Esophagus squamous epithelium (tissue), 5 donors: Measurements from ENCODE around the gene SMAD4. TPM values are rescaled to one million over a fixed set of nuclear protein-coding genes. Genes with fewer than 3 reads are reported as not detected.
"Not testable (repeated sequence)": the region's sequence is repeated elsewhere in the genome, so short reads cannot be mapped to it uniquely, and the experiment has no call there.

Experiments used
- DNase-seq: peaks from one replicate; lab custom pipeline; 2025; lab: John Stamatoyannopoulos, UW
- H3K27ac ChIP-seq, 4 donors: fragments of 200-600 bp; sonication (generic); one replicate each; pipeline ENCODE4 v1.5.1; 2016 to 2019; ENCODE audit warnings: mild to moderate bottlenecking in 1 of 4
- H3K27me3 ChIP-seq, 4 donors: fragments of 200-600 bp; sonication (generic); 1 replicate in 3 of 4; 2 replicates in 1 of 4; pipeline versions ENCODE4 v1.5.1 to v1.6.0; 2017 to 2021; ENCODE audit warnings: antibody characterized with exemption in 1 of 4
- H3K36me3 ChIP-seq, 3 donors: fragments of 200-600 bp; sonication (generic); one replicate each; pipeline ENCODE4 v1.5.1; 2016 to 2019
- H3K4me1 ChIP-seq, 3 donors: fragments of 200-600 bp; sonication (generic); one replicate each; pipeline ENCODE4 v1.5.1; 2017 to 2019
- H3K4me3 ChIP-seq, 4 donors: fragments of 200-600 bp; sonication (generic); 1 replicate in 3 of 4; 2 replicates in 1 of 4; pipeline ENCODE4 v1.5.1; 2016 to 2019; ENCODE audit warnings: mild to moderate bottlenecking in 2 of 4, moderate library complexity in 1 of 4
- H3K9me3 ChIP-seq, 3 donors: fragments of 200-600 bp; sonication (generic); one replicate each; pipeline ENCODE4 v1.5.1; 2016 to 2019
- CTCF ChIP-seq, 6 experiments: fragments of 450-650 bp in 4 of 6; fragments of 200-600 bp in 2 of 6; sonication (generic) in 2 of 6; IDR thresholded peaks; one replicate each; pipeline ENCODE4 v1.5.1; 2016 to 2019; ENCODE audit warnings: antibody characterized with exemption in 6 of 6, mild to moderate bottlenecking in 4 of 6, moderate library complexity in 4 of 6
- POLR2A ChIP-seq, 4 donors: fragments of 450-650 bp; IDR thresholded peaks; one replicate each; pipeline ENCODE4 v1.6.1; 2017; ENCODE audit warnings: antibody characterized with exemption in 4 of 4, mild to moderate bottlenecking in 4 of 4, moderate library complexity in 3 of 4
- WGBS, 2 donors: methylation state at CpG; one replicate each; pipeline ENCODE4 v1.1.5; 2018; 5-methylcytosine and 5-hydroxymethylcytosine counted together
- intact Hi-C: fragments of 100-400 bp; cut with DNase I; formaldehyde crosslinking; loops from one replicate; pipeline ENCODE4 v1.15.0; 2022
- total RNA-seq, 4 donors: library from RNA; depleted of rRNA; stranded (reverse); fragments of >200 nt; gene quantifications; one replicate each; pipeline ENCODE4 v1.1.0, GENCODE V29; 2016
- donor health status: DM: yes; HTN: yes; CAD: no.

The SMAD4 gene
- total RNA-seq, 4 donors from 2014 or later = 32.9 to 84.5 (median 49.3) TPM

- intact Hi-C loops = no loop called here
- Histone ChIP-seq H3K36me3 (peaks cover 0 to 44% (median 0%) of the 10 kb centered on the region in 3 donors), H3K27me3 (no peaks in the 10 kb centered on the region), H3K27ac (no peak overlapping the region), H3K9me3 (no peaks in the 10 kb centered on the region), H3K4me1 (peaks cover 0 to 22% (median 12%) of the 10 kb centered on the region in 3 donors), H3K4me3 (no peak overlapping the region)
- TF ChIP-seq POLR2A (IDR thresholded peaks at IDR 0.05) (no peak), CTCF (IDR thresholded peaks at IDR 0.05) (no peak)
- 56 to 85% methylated on average over 2 of the region's 2 CpGs for WGBS, 2 donors
- no peak for DNase-seq
Observed at GRCh38 chr18:50986360-50987087, 43.5 kb upstream of the SMAD4 start.

- no peaks in the 10 kb centered on the region for H3K27me3 ChIP-seq
- no peak overlapping the region for H3K4me3 ChIP-seq
- no peak overlapping the region for H3K27ac ChIP-seq
- 44 to 58% methylated on average over 2 of the region's 2 CpGs for WGBS, 2 donors
- H3K4me1 ChIP-seq = peaks cover 0 to 17% (median 12%) of the 10 kb centered on the region in 3 donors
- no peaks in the 10 kb centered on the region for H3K9me3 ChIP-seq
- H3K36me3 ChIP-seq = peaks cover 0 to 44% (median 0%) of the 10 kb centered on the region in 3 donors
- TF ChIP-seq POLR2A (IDR thresholded peaks at IDR 0.05) = no peak
- no peak for TF ChIP-seq CTCF (IDR thresholded peaks at IDR 0.05)
- no peak for DNase-seq
- intact Hi-C loops = no loop called here
Observed at GRCh38 chr18:50987261-50987660, 42.8 kb upstream of the SMAD4 start.

GRCh38 chr18:50989711-50990110, 40.3 kb upstream of the SMAD4 start:
- Histone ChIP-seq H3K36me3 (peaks cover 0 to 35% (median 0%) of the 10 kb centered on the region in 3 donors), H3K27ac (no peak overlapping the region), H3K27me3 (no peaks in the 10 kb centered on the region), H3K4me3 (no peak overlapping the region), H3K4me1 (peaks cover 0 to 11% (median 8%) of the 10 kb centered on the region in 3 donors), H3K9me3 (no peaks in the 10 kb centered on the region)
- no peak for TF ChIP-seq POLR2A (IDR thresholded peaks at IDR 0.05)
- 89 to 90% methylated on average over 3 of the region's 3 CpGs for WGBS, 2 donors
- no peak for DNase-seq
- intact Hi-C loops = no loop called here

- H3K4me3 ChIP-seq = no peak overlapping the region
- peaks cover 0 to 14% (median 0%) of the 10 kb centered on the region in 3 donors for H3K36me3 ChIP-seq
- peaks cover 0 to 2% (median 0%) of the 10 kb centered on the region in 3 donors for H3K4me1 ChIP-seq
- H3K27ac ChIP-seq = no peak overlapping the region
- DNase-seq = no peak
- no peaks in the 10 kb centered on the region for H3K27me3 ChIP-seq
- WGBS, 2 donors = 68 to 84% methylated on average over 3 of the region's 3 CpGs
- no peaks in the 10 kb centered on the region for H3K9me3 ChIP-seq
- intact Hi-C loops = no loop called here
- TF ChIP-seq CTCF (IDR thresholded peaks at IDR 0.05) (no peak), POLR2A (IDR thresholded peaks at IDR 0.05) (no peak)
Observed at GRCh38 chr18:50992351-50992762, 37.7 kb upstream of the SMAD4 start.

GRCh38 chr18:50994031-50994430, 36.0 kb upstream of the SMAD4 start:
- Histone ChIP-seq H3K27ac (no peak overlapping the region), H3K27me3 (no peaks in the 10 kb centered on the region), H3K36me3 (no peaks in the 10 kb centered on the region), H3K4me1 (no peaks in the 10 kb centered on the region), H3K9me3 (no peaks in the 10 kb centered on the region), H3K4me3 (no peak overlapping the region)
- DNase-seq = no peak
- WGBS, 2 donors = 86 to 100% methylated on average over 2 of the region's 2 CpGs
- TF ChIP-seq CTCF (IDR thresholded peaks at IDR 0.05) = no peak
- intact Hi-C loops = no loop called here

- H3K27me3 ChIP-seq, H3K4me1 ChIP-seq, H3K36me3 ChIP-seq, DNase-seq, H3K4me3 ChIP-seq, intact Hi-C loops, H3K27ac ChIP-seq, H3K9me3 ChIP-seq: not testable (repeated sequence)
- WGBS, 2 donors = 93% methylated on average over 2 of the region's 2 CpGs
Observed at GRCh38 chr18:51003174-51003573, 26.8 kb upstream of the SMAD4 start.
